Upper lobe of right lung (tissue), 1 donor: ENCODE results near the gene BAMBI. TPM values are rescaled to one million over a fixed set of nuclear protein-coding genes. Genes with fewer than 3 reads are reported as not detected.

Experiments
- ATAC-seq: fragments of 200-7000 bp; cut with Tn5 transposase; one replicate; pipeline ENCODE4 v1.9.1; 2020; ENCODE audit warnings: mild to moderate bottlenecking, moderate library complexity
- DNase-seq: peaks from one replicate; pipeline ENCODE4 v3.0.0-alpha.2; 2020
- H3K27ac ChIP-seq: fragments of 200-600 bp; one replicate; pipeline ENCODE4 v1.8.0; 2022
- H3K27me3 ChIP-seq: fragments of 200-600 bp; one replicate; pipeline ENCODE4 v1.8.0; 2022; ENCODE audit warnings: mild to moderate bottlenecking
- H3K36me3 ChIP-seq: fragments of 200-600 bp; one replicate; pipeline ENCODE4 v1.8.0; 2022
- H3K4me1 ChIP-seq: fragments of 200-600 bp; one replicate; pipeline ENCODE4 v1.8.0; 2022
- H3K4me3 ChIP-seq: fragments of 200-600 bp; one replicate; pipeline ENCODE4 v1.8.0; 2022; ENCODE audit warnings: mild to moderate bottlenecking
- H3K9me3 ChIP-seq: fragments of 200-600 bp; one replicate; pipeline ENCODE4 v1.8.0; 2022
- intact Hi-C: fragments of 100-400 bp; cut with DNase I; formaldehyde crosslinking; loops from one replicate; pipeline ENCODE4 v1.11.0; 2022
- total RNA-seq: library from RNA; stranded (reverse); fragmentation: NEBNext Ultra II Directional; extraction: Animal tissue kit (Norgen Biotek cat#: 25700); gene quantifications from one replicate; pipeline ENCODE4 v1.2.1, GENCODE V29; 2021
- TF ChIP-seq, protein P1 (sequence below): fragments of 200-600 bp; IDR thresholded peaks from one replicate; pipeline ENCODE4 v1.8.0; 2022; ENCODE audit warnings: antibody characterized with exemption
- donor health status: DM: no; HTN: yes; CAD: no; lungs with severe emphysema.

The BAMBI gene
- total RNA-seq, 1 donor from 2014 or later: 12.9 TPM

GRCh38 chr10:28661035-28661434 lies 16.3 kb upstream of the BAMBI start:
- no peak overlapping the region for H3K27ac ChIP-seq
- DNase-seq (no peak), ATAC-seq (no peak)
- intact Hi-C loops: loop anchor here (10.0 kb wide), 2 partner anchors 334 to 644 kb away; no protein-coding TSS in a partner anchor
- H3K4me3 ChIP-seq: no peak overlapping the region
- TF ChIP-seq, protein P1, sequence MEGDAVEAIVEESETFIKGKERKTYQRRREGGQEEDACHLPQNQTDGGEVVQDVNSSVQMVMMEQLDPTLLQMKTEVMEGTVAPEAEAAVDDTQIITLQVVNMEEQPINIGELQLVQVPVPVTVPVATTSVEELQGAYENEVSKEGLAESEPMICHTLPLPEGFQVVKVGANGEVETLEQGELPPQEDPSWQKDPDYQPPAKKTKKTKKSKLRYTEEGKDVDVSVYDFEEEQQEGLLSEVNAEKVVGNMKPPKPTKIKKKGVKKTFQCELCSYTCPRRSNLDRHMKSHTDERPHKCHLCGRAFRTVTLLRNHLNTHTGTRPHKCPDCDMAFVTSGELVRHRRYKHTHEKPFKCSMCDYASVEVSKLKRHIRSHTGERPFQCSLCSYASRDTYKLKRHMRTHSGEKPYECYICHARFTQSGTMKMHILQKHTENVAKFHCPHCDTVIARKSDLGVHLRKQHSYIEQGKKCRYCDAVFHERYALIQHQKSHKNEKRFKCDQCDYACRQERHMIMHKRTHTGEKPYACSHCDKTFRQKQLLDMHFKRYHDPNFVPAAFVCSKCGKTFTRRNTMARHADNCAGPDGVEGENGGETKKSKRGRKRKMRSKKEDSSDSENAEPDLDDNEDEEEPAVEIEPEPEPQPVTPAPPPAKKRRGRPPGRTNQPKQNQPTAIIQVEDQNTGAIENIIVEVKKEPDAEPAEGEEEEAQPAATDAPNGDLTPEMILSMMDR: no peak
- H3K27me3 ChIP-seq: no peaks in the 10 kb centered on the region
- no peaks in the 10 kb centered on the region for H3K9me3 ChIP-seq
- no peaks in the 10 kb centered on the region for H3K36me3 ChIP-seq
- no peaks in the 10 kb centered on the region for H3K4me1 ChIP-seq

- no peak overlapping the region for H3K27ac ChIP-seq
- no peak overlapping the region for H3K4me3 ChIP-seq
- H3K4me1 ChIP-seq: peaks cover under 1% of the 10 kb centered on the region
- H3K27me3 ChIP-seq: peaks cover 20% of the 10 kb centered on the region
- TF ChIP-seq, protein P1: peak; percentile 97
- no peaks in the 10 kb centered on the region for H3K9me3 ChIP-seq
- DNase-seq: peak; percentile 82
- intact Hi-C loops: loop anchor here (10.0 kb wide), 2 partner anchors 331 to 641 kb away; no protein-coding TSS in a partner anchor
- ATAC-seq: peak; percentile 95
- no peaks in the 10 kb centered on the region for H3K36me3 ChIP-seq
Observed at GRCh38 chr10:28663576-28664368, 13.5 kb upstream of the BAMBI start.

DNA sequence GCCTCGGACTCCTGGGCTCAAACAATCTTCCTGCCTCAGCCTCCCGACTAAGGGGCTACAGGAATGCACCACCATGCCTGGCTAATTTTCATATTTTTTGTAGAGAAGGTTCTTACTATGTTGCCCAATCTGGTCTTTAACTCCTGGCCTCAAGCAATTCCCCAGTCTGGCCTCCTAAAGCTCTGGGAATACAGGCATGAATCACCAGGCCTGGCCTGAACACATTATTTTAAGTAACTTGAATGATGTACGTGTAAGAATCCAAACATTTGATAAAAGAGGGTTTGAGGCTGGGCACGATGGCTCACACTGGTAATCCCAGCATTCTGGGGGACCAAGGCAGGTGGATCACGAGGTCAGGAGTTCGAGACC lies 13.0 kb upstream of the BAMBI start:
- H3K27ac ChIP-seq: no peak overlapping the region
- intact Hi-C loops: loop anchor here (10.0 kb wide), 2 partner anchors 330 to 640 kb away; no protein-coding TSS in a partner anchor
- no peak for DNase-seq
- no peak for ATAC-seq
- peaks cover 3% of the 10 kb centered on the region for H3K4me1 ChIP-seq
- no peaks in the 10 kb centered on the region for H3K36me3 ChIP-seq
- H3K9me3 ChIP-seq: no peaks in the 10 kb centered on the region
- no peak overlapping the region for H3K4me3 ChIP-seq
- H3K27me3 ChIP-seq: peaks cover 26% of the 10 kb centered on the region
- TF ChIP-seq, protein P1: no peak

DNA sequence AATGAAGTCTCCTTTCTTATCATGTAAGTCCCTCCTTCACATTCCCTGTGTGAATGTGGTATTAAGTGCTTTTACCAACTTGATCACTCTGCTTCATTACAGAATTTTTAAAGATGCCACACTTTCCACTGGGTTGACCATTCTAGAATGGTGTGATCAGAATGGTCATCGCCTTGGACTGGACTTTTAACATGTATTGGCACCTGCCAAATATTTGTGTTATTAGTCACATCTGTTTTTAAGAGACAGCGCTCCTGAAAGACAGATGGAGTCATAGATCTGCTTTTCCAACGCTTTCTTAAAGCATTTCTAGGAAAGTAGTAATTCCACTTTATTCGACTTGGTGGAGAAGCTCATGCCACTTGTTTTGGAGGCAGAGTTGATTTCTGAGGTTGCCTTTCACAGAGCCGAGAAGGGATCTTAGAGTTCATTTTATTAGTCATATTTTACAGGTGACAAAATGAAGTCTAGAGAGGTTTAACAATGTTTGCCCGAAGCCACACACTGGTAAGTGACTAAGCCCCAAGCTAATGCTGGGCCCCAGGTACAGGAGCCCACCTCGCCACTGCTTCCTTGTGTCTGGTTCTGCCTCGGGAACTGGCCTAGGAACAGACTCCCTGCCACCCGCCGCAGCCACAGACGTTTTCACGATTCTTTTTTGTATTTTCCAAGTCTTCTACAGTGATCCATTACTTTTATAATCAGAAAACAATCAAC lies 10.4 kb upstream of the BAMBI start:
- Histone ChIP-seq H3K4me1 (peaks cover 3% of the 10 kb centered on the region), H3K4me3 (no peak overlapping the region), H3K36me3 (no peaks in the 10 kb centered on the region), H3K27me3 (peaks cover 44% of the 10 kb centered on the region), H3K27ac (no peak overlapping the region), H3K9me3 (no peaks in the 10 kb centered on the region)
- no peak for DNase-seq
- ATAC-seq: no peak
- intact Hi-C loops: loop anchor here (10.0 kb wide), 2 partner anchors 328 to 638 kb away; no protein-coding TSS in a partner anchor
- TF ChIP-seq, protein P1: no peak

DNA sequence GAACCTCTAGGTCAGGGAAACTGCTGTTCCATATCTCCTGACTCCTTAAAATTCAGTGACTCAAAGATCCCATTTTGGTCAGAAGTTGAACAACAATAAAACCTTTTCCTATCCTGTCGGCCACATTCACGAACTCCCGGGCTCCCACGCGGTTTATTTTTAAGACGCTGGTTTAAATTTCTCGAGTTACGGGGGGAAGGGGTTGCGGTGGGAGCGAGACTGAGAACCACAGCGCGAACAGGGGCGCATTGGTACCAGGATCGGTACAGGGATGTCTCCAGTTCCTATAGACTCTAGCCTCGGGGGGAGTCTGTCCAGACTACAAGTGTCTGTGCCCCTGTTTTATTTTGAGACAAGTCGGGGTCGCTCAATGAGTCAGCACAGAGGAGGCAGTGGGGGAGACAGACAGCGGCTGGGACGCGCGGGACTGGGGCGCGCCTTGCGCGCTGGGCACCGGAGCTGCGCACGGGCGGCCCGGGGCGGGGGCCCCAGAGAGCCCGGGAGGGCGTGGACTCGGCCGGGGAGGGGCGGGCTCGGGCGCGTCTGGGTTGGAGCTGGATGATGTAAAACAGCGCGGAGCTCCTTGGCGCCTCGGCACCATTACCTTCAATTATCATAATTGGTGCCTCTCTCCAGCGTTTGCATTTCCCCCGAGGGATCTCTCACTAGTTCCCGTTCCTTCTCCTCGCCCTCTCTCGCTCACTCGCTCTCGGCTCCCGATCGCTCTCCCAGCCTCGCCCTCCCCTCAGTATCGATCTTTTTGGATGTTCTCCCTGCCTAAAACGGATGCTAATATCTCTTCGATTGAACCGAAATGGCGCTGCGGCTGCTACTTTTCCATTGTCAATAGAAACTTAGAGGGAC lies 8.7 kb upstream of the BAMBI start:
- peak overlapping the region; percentile 37 for H3K4me3 ChIP-seq
- no peaks in the 10 kb centered on the region for H3K36me3 ChIP-seq
- no peaks in the 10 kb centered on the region for H3K9me3 ChIP-seq
- H3K27ac ChIP-seq: no peak overlapping the region
- peaks cover 3% of the 10 kb centered on the region for H3K4me1 ChIP-seq
- ATAC-seq: peak; percentile 80
- H3K27me3 ChIP-seq: peaks cover 44% of the 10 kb centered on the region
- TF ChIP-seq, protein P1: no peak
- intact Hi-C loops: loop anchor here (10.0 kb wide), 2 partner anchors 326 to 636 kb away; no protein-coding TSS in a partner anchor
- peak; percentile 78 for DNase-seq
